K562 (cell line): Measurements from ENCODE around the gene MAP3K2. TPM values are rescaled to one million over a fixed set of nuclear protein-coding genes. Genes with fewer than 3 reads are reported as not detected.
A peak's percentile ranks its signal among the peaks of the same experiment; 100 is the strongest.

Experiments
- ATAC-seq: fragments of 200-7000 bp; cut with Tn5 transposase; 3 replicates; pipeline ENCODE4 v1.9.1; 2020; ENCODE audit warnings: moderate library complexity
- BruUV-seq: library from RNA; stranded (reverse); fragments of 400-500 nt; replicated peaks from 2 replicates; lab custom pipeline; 2021; lab: Mats Ljungman, UMichigan
- CTCF ChIA-PET: fragments of 300-600 bp; formaldehyde crosslinking; extraction: SDS; loops from one replicate; lab custom pipeline; 2021; ENCODE audit warnings: low intra/inter-chr PET ratio; lab: Yijun Ruan, JAX
- POLR2A ChIA-PET: fragments of 300-600, 350-650 bp; sonication (Branson Sonifier 250); formaldehyde crosslinking; extraction: SDS; loops from one replicate; lab custom pipeline; 2021; ENCODE audit warnings: antibody characterized with exemption, inconsistent platforms; lab: Yijun Ruan, JAX
- DNase-seq, 4 experiments: peaks; one replicate each; pipeline versions ENCODE4 v3.0.0 to v3.0.0-alpha.2; 2011 to 2018; ENCODE audit warnings: low spot score in 3 of 4, mixed read lengths in 3 of 4; ENCODE audit errors: extremely low read depth in 1 of 4
- FAIRE-seq: peaks from 2 replicates; lab custom pipeline; 2011; peaks lifted over from hg19 to GRCh38; lab: Jason Lieb, UNC
- H2AFZ ChIP-seq: 2 replicates; pipeline ENCODE4 v1.6.0; 2011; ENCODE audit warnings: low read depth, low read length, control low read depth, inconsistent platforms
- H3K27ac ChIP-seq: fragments of 200-600 bp; 3 replicates; pipeline ENCODE4 v1.8.0; 2011; ENCODE audit warnings: low read depth, mild to moderate bottlenecking, control low read depth, inconsistent platforms, low read length, moderate library complexity, mixed read lengths; ENCODE audit errors: extremely low read depth
- H3K27me3 ChIP-seq, 2 experiments: fragments of 300-600 bp in 1 of 2; 2 replicates in 1 of 2; 3 replicates in 1 of 2; pipeline versions ENCODE4 v1.6.0 to v1.8.0; 2011; ENCODE audit warnings: inconsistent platforms in 2 of 2, low read length in 2 of 2, mild to moderate bottlenecking in 1 of 2, mixed read lengths in 1 of 2, moderate library complexity in 1 of 2; ENCODE audit not compliant: control insufficient read depth in 2 of 2, insufficient read depth in 2 of 2
- H3K36me3 ChIP-seq: fragments of 300-600 bp; 3 replicates; pipeline ENCODE4 v1.8.0; 2011; ENCODE audit warnings: mild to moderate bottlenecking, low read length, inconsistent platforms; ENCODE audit not compliant: control insufficient read depth, insufficient read depth
- H3K4me1 ChIP-seq, 2 experiments: fragments of 200-600 bp in 1 of 2; replicated peaks in 1 of 2; 2 replicates in 1 of 2; 3 replicates in 1 of 2; pipeline versions ENCODE4 v1.5.1 to v1.8.0; 2011; ENCODE audit warnings: inconsistent platforms in 2 of 2, low read length in 2 of 2, mild to moderate bottlenecking in 1 of 2, mixed read lengths in 1 of 2, moderate library complexity in 1 of 2; ENCODE audit not compliant: control insufficient read depth in 2 of 2, insufficient read depth in 2 of 2
- H3K4me2 ChIP-seq: 2 replicates; pipeline ENCODE4 v1.6.1; 2011; ENCODE audit warnings: low read length, control low read depth, inconsistent platforms, mixed read lengths; ENCODE audit not compliant: insufficient read depth
- H3K4me3 ChIP-seq: fragments of 200-600 bp; sonication (generic), shearing (Covaris generic); 2 replicates; pipeline ENCODE4 v1.5.1; 2016; ENCODE audit warnings: control low read depth, inconsistent platforms
- H3K79me2 ChIP-seq: fragments of 200-600 bp; 3 replicates; pipeline ENCODE4 v1.8.0; 2011; ENCODE audit warnings: low read length, inconsistent platforms; ENCODE audit not compliant: control insufficient read depth, insufficient read depth
- H3K9ac ChIP-seq, 2 experiments: 2 replicates each; pipeline versions ENCODE4 v1.6.0 to v1.6.1; 2011; ENCODE audit warnings: low read depth in 2 of 2, low read length in 2 of 2, control low read depth in 1 of 2, inconsistent platforms in 1 of 2, mild to moderate bottlenecking in 1 of 2, mixed read lengths in 1 of 2; ENCODE audit not compliant: insufficient read depth in 1 of 2
- H3K9me1 ChIP-seq: one replicate; pipeline ENCODE4 v1.6.0; 2011; ENCODE audit warnings: inconsistent platforms, mild to moderate bottlenecking, low read length, moderate library complexity; ENCODE audit not compliant: control insufficient read depth, insufficient read depth
- H3K9me3 ChIP-seq: replicated peaks from 2 replicates; pipeline ENCODE4 v1.5.1; 2011; ENCODE audit warnings: low read depth, low read length, inconsistent platforms; ENCODE audit not compliant: control insufficient read depth, insufficient read depth
- H4K20me1 ChIP-seq: replicated peaks from 2 replicates; pipeline ENCODE4 v1.6.1; 2011; ENCODE audit warnings: low read length, inconsistent platforms, mixed read lengths; ENCODE audit not compliant: control insufficient read depth, insufficient read depth
- CBX1 ChIP-seq: sonication (generic); IDR thresholded peaks from 2 replicates; pipeline ENCODE4 v1.6.1; 2016; ENCODE audit warnings: antibody characterized with exemption, low read depth, mild to moderate bottlenecking
- CBX3 ChIP-seq, 2 experiments: IDR thresholded peaks; 1 replicate in 1 of 2; 2 replicates in 1 of 2; pipeline ENCODE4 v1.6.1; 2012; ENCODE audit warnings: inconsistent platforms in 2 of 2, low read length in 2 of 2, borderline replicate concordance in 1 of 2, control low read depth in 1 of 2
- CEBPB ChIP-seq: fragments of 450-650 bp; IDR thresholded peaks from 2 replicates; pipeline ENCODE4 v1.6.1; 2016; ENCODE audit warnings: missing genetic modification characterization, missing compliant biosample characterization
- CHD2 ChIP-seq: IDR thresholded peaks from 2 replicates; pipeline ENCODE4 v1.6.1; 2011; ENCODE audit warnings: low read depth, low read length
- HOXB6 ChIP-seq: fragments of 250-450 bp; sonication (Bioruptor Pico); IDR thresholded peaks from 2 replicates; pipeline ENCODE4 v1.5.1; 2022; ENCODE audit warnings: mild to moderate bottlenecking, borderline replicate concordance
- MECOM ChIP-seq: fragments of 250-450 bp; sonication (Bioruptor Pico); IDR thresholded peaks from 2 replicates; pipeline ENCODE4 v1.8.0; 2022; ENCODE audit warnings: inconsistent platforms
- OTX1 ChIP-seq: fragments of 450-650 bp; formaldehyde crosslinking; IDR thresholded peaks from 2 replicates; pipeline ENCODE4 v1.4.0; 2022; ENCODE audit warnings: mild to moderate bottlenecking
- RBM25 ChIP-seq: fragments of 200-400 bp; formaldehyde crosslinking; IDR thresholded peaks from 2 replicates; pipeline ENCODE4 v1.6.1; 2018; ENCODE audit warnings: low read length, low read depth, moderate library complexity; ENCODE audit not compliant: severe bottlenecking
- SREBF1 ChIP-seq: fragments of 150-350 bp; IDR thresholded peaks from 2 replicates; pipeline ENCODE4 v1.6.1; 2014; ENCODE audit warnings: antibody characterized with exemption, low read depth, low read length, borderline replicate concordance
- TAF15 ChIP-seq: fragments of 200-400 bp; formaldehyde crosslinking; IDR thresholded peaks from 2 replicates; pipeline ENCODE4 v1.6.1; 2017; ENCODE audit warnings: mild to moderate bottlenecking, low read depth, low read length, moderate library complexity
- TOE1 ChIP-seq, 2 experiments: fragments of 450-650 bp in 1 of 2; sonication (generic) in 1 of 2; formaldehyde crosslinking in 1 of 2; IDR thresholded peaks; 2 replicates each; pipeline versions ENCODE4 v1.7.1 to v1.8.0; 2016 to 2022; ENCODE audit warnings: borderline replicate concordance in 2 of 2, mild to moderate bottlenecking in 2 of 2, antibody characterized with exemption in 1 of 2, inconsistent platforms in 1 of 2, low read depth in 1 of 2, missing genetic modification reagents in 1 of 2, moderate library complexity in 1 of 2
- ZEB2 ChIP-seq: fragments of 450-650 bp; IDR thresholded peaks from 2 replicates; pipeline ENCODE4 v1.6.1; 2016
- ZFPM2 ChIP-seq: fragments of 250-450 bp; sonication (Bioruptor Pico); IDR thresholded peaks from 2 replicates; pipeline ENCODE4 v1.5.1; 2022; ENCODE audit warnings: mild to moderate bottlenecking
- ZNF140 ChIP-seq: fragments of 250-450 bp; sonication (Bioruptor Pico); IDR thresholded peaks from 2 replicates; pipeline ENCODE4 v1.8.0; 2021; ENCODE audit warnings: moderate library complexity, mild to moderate bottlenecking, inconsistent platforms
- ZNF146 ChIP-seq: IDR thresholded peaks from one replicate; pipeline ENCODE4 v1.6.1; 2018; ENCODE audit warnings: missing compliant biosample characterization; ENCODE audit not compliant: unreplicated experiment
- ZNF232 ChIP-seq: sonication (generic); formaldehyde crosslinking; IDR thresholded peaks from 2 replicates; pipeline ENCODE4 v1.8.0; 2022; ENCODE audit warnings: mild to moderate bottlenecking, missing genetic modification reagents
- ZNF384 ChIP-seq: IDR thresholded peaks from 2 replicates; pipeline ENCODE4 v1.6.1; 2012; ENCODE audit warnings: low read depth, low read length, improper control_type of control experiment
- ZNF77 ChIP-seq: fragments of 250-450 bp; sonication (Bioruptor Pico); IDR thresholded peaks from 2 replicates; pipeline ENCODE4 v1.5.0; 2020
- WGBS: fragments of 100-300 bp; shearing (Covaris generic); methylation state at CpG from one replicate; pipeline ENCODE4 v1.1.6; 2016; ENCODE audit warnings: low coverage, mixed read lengths; ENCODE audit not compliant: insufficient coverage; ENCODE audit errors: missing lambda C conversion rate; 5-methylcytosine and 5-hydroxymethylcytosine counted together
- in situ Hi-C: fragments of 300-500 bp; cut with MboI; formaldehyde crosslinking; loops from 4 replicates; pipeline ENCODE4 v1.15.0; 2018; ENCODE audit warnings: inconsistent platforms, mixed read lengths
- intact Hi-C: fragments of 100-400 bp; cut with micrococcal nuclease; formaldehyde crosslinking; loops from 2 replicates; pipeline ENCODE4 v1.14.2; 2022
- polyA plus RNA-seq, 8 experiments: library from polyadenylated mRNA; depleted of rRNA in 4 of 8; stranded (reverse) in 5 of 8; unstranded in 3 of 8; fragments of >200 nt; fragmentation: Nextera tagmentation in 2 of 8; fragmentation: Illumina TruSeq in 1 of 8; extraction: Ambion mirVana in 2 of 8; extraction: Trizol in 1 of 8; gene quantifications; 2 replicates each; pipeline versions ENCODE4 v1.2.1 to v1.2.3, GENCODE V29; 2011 to 2014; ENCODE audit warnings: inconsistent platforms in 1 of 8, missing spikeins in 1 of 8
- total RNA-seq, 7 experiments: library from RNA; depleted of rRNA in 6 of 7; stranded (reverse); fragments of >200 nt in 6 of 7; fragmentation: Illumina TruSeq in 2 of 7; extraction: Trizol in 2 of 7; gene quantifications; 2 replicates each; pipeline versions ENCODE4 v1.2.1 to v1.2.3, GENCODE V29; 2011 to 2021; ENCODE audit warnings: low replicate concordance in 1 of 7
- TF ChIP-seq, protein P1 (sequence below): sonication (generic); formaldehyde crosslinking; IDR thresholded peaks from 2 replicates; pipeline ENCODE4 v1.5.0; 2020; ENCODE audit warnings: missing genetic modification reagents

MAP3K2 gene
- total and polyA plus RNA-seq, 9 of the 15 experiments (the other 6 are each of a cell fraction or from before 2014, with no cell fraction given) = 1.2 to 14.2 (median 5.7) TPM

DNA sequence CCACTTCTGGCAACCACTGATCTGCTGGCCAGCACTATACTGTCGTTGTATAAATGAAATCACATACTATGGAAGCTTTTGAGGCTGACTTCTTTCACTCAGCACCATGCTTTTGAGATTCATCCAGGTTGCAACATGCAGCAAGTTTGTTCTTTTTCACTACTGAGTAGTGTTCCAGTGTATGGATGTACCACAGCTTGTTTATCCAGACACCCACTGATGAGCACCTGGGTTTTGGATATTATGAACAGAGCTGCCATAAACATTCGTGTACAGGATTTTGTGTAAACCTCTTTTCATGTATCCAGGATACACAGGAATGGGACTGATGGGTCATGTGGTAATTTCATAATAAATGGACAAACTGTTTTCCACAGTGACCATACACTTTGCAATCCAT, 104.5 kb downstream of the MAP3K2 start:
- H3K9ac ChIP-seq = no peak overlapping the region
- POLR2A ChIA-PET = interaction anchor here (0.5 to 1.6 kb wide), 3 partner anchors 10 to 39 kb away, joined by 3 to 5 read pairs (median 3); no protein-coding TSS in a partner anchor
- H4K20me1 ChIP-seq = no peaks in the 10 kb centered on the region
- H2AFZ ChIP-seq = no peak overlapping the region
- CTCF ChIA-PET = no interaction called here
- no peak for DNase-seq
- intact Hi-C loops = no loop called here
- H3K9me3 ChIP-seq = no peaks in the 10 kb centered on the region
- no peak for ATAC-seq
- 94% methylated on average over 2 of the region's 2 CpGs for WGBS
- no peaks in the 10 kb centered on the region for H3K9me1 ChIP-seq
- H3K27ac ChIP-seq = no peak overlapping the region
- BruUV-seq = no TSS peak
- in situ Hi-C loops = no loop called here
- no peak overlapping the region for H3K4me3 ChIP-seq
- H3K4me2 ChIP-seq = no peak overlapping the region
- H3K4me1 ChIP-seq = no peaks in the 10 kb centered on the region
- no peak for TF ChIP-seq CHD2
- TF ChIP-seq SREBF1 = no peak
- TF ChIP-seq CEBPB = 0 out of 2 replicates have a peak, but pooled peaks have one; percentile 22
- TF ChIP-seq, protein P1, sequence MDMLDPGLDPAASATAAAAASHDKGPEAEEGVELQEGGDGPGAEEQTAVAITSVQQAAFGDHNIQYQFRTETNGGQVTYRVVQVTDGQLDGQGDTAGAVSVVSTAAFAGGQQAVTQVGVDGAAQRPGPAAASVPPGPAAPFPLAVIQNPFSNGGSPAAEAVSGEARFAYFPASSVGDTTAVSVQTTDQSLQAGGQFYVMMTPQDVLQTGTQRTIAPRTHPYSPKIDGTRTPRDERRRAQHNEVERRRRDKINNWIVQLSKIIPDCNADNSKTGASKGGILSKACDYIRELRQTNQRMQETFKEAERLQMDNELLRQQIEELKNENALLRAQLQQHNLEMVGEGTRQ (CRISPR knock-in tag) = no peak
- no peak for TF ChIP-seq ZNF77 (CRISPR knock-in tag)
- TF ChIP-seq HOXB6 (CRISPR knock-in tag) = no peak
- no peak for TF ChIP-seq MECOM
- TF ChIP-seq OTX1 (CRISPR knock-in tag) = no peak
- TF ChIP-seq RBM25 = peak; percentile 80
- TF ChIP-seq ZEB2 = no peak
- no peak for TF ChIP-seq ZNF384
- TF ChIP-seq ZNF146 (CRISPR knock-in tag) = peak; percentile 97
- TF ChIP-seq TAF15 = no peak
- TF ChIP-seq ZFPM2 (CRISPR knock-in tag) = no peak
- no peak for TF ChIP-seq ZNF232 (CRISPR knock-in tag)
- peak in 1 of 2 experiments; percentile 81; a peak in 2 of 3 replicates for TF ChIP-seq CBX3 (IDR thresholded peaks at IDR 0.05; ENCODE audit: borderline replicate concordance in 1 of 2, low read length in 2 of 2)
- TF ChIP-seq TOE1 (IDR thresholded peaks at IDR 0.05; ENCODE audit: borderline replicate concordance) = no peak
- TF ChIP-seq TOE1 (CRISPR knock-in tag; IDR thresholded peaks at IDR 0.05; ENCODE audit: borderline replicate concordance, low read depth) = no peak
- TF ChIP-seq ZNF140 (CRISPR knock-in tag) = no peak
- TF ChIP-seq CBX1 = 0 out of 2 replicates have a peak, but pooled peaks have one; percentile 25
- TF ChIP-seq, all 486 proteins: peak for 5
- Histone ChIP-seq H3K36me3 (peaks cover 91% of the 10 kb centered on the region), H3K27me3 (no peaks in the 10 kb centered on the region), H3K79me2 (no peaks in the 10 kb centered on the region; the same call in 2 of the 3 replicates)
- no peak for FAIRE-seq
